Lung (tissue), 12 donors: ENCODE results near the gene GGCT. TPM values are rescaled to one million over a fixed set of nuclear protein-coding genes. Genes with fewer than 3 reads are reported as not detected.
A peak's percentile ranks its signal among the peaks of the same experiment; 100 is the strongest.

ENCODE experiments used
- ATAC-seq: fragments of 200-7000 bp; cut with Tn5 transposase; one replicate; pipeline ENCODE4 v1.9.1; 2020; ENCODE audit warnings: moderate number of reproducible peaks; ENCODE audit not compliant: insufficient read depth, low FRiP score
- DNase-seq, 3 donors: peaks; one replicate each; pipeline ENCODE4 v3.0.0-alpha.2; 2013 to 2017
- H3K27ac ChIP-seq, 2 donors: one replicate each; pipeline ENCODE4 v1.5.1; 2013; ENCODE audit warnings: mild to moderate bottlenecking in 2 of 2, moderate library complexity in 2 of 2, control low read depth in 1 of 2, inconsistent platforms in 1 of 2, low read depth in 1 of 2, low read length in 1 of 2
- H3K27me3 ChIP-seq, 3 donors: one replicate each; pipeline ENCODE4 v1.5.1; 2013; ENCODE audit warnings: low read length in 2 of 3; ENCODE audit not compliant: control insufficient read depth in 3 of 3, insufficient read depth in 3 of 3
- H3K36me3 ChIP-seq, 4 donors: one replicate each; pipeline ENCODE4 v1.5.1; 2013; ENCODE audit warnings: low read length in 4 of 4, mild to moderate bottlenecking in 1 of 4, moderate library complexity in 1 of 4; ENCODE audit not compliant: control insufficient read depth in 4 of 4, insufficient read depth in 4 of 4
- H3K4me1 ChIP-seq, 5 donors: one replicate each; pipeline ENCODE4 v1.5.1; 2013; ENCODE audit warnings: low read length in 5 of 5, mild to moderate bottlenecking in 2 of 5, moderate library complexity in 1 of 5; ENCODE audit not compliant: control insufficient read depth in 5 of 5, insufficient read depth in 5 of 5
- H3K4me3 ChIP-seq: one replicate; pipeline ENCODE4 v1.5.1; 2013; ENCODE audit warnings: mild to moderate bottlenecking, control low read depth, moderate library complexity
- H3K9ac ChIP-seq, 2 donors: one replicate each; pipeline ENCODE4 v1.5.1; 2013; ENCODE audit warnings: low read length in 2 of 2, control low read depth in 1 of 2; ENCODE audit not compliant: insufficient read depth in 1 of 2
- H3K9me3 ChIP-seq, 4 donors: one replicate each; pipeline ENCODE4 v1.5.1; 2013; ENCODE audit warnings: low read length in 3 of 4, mild to moderate bottlenecking in 1 of 4, moderate library complexity in 1 of 4; ENCODE audit not compliant: control insufficient read depth in 4 of 4, insufficient read depth in 3 of 4
- WGBS, 2 donors: extraction: QIAGEN DNeasy Blood & Tissue Kit; methylation state at CpG; one replicate each; pipeline ENCODE4 v1.1.7; 2013; 5-methylcytosine and 5-hydroxymethylcytosine counted together
- polyA plus RNA-seq, 2 donors: library from polyadenylated mRNA; stranded (reverse); fragments of 200-250 nt; gene quantifications; one replicate each; pipeline ENCODE4 v1.2.1, GENCODE V29; 2013
- total RNA-seq, 2 donors: library from RNA; depleted of rRNA in 1 of 2; stranded (reverse); fragments of >200 nt in 1 of 2; gene quantifications; one replicate each; pipeline ENCODE4 v1.2.1, GENCODE V29; 2014 to 2021
- TF ChIP-seq, protein P1 (sequence below): IDR thresholded peaks from 2 replicates; pipeline ENCODE4 v1.5.1; 2012; ENCODE audit warnings: mild to moderate bottlenecking; ENCODE audit errors: control extremely low read depth, extremely low read depth
- donor health status: control.
- donor health status: control.
- donor health status: Bipolar disorder and iron deficiency.
- donor health status: healthy.
- donor health status: DM: yes; HTN: yes; CAD: no.

GGCT gene
- total and polyA plus RNA-seq, 4 donors: 33.1 to 90.1 (median 41.6) TPM

DNA sequence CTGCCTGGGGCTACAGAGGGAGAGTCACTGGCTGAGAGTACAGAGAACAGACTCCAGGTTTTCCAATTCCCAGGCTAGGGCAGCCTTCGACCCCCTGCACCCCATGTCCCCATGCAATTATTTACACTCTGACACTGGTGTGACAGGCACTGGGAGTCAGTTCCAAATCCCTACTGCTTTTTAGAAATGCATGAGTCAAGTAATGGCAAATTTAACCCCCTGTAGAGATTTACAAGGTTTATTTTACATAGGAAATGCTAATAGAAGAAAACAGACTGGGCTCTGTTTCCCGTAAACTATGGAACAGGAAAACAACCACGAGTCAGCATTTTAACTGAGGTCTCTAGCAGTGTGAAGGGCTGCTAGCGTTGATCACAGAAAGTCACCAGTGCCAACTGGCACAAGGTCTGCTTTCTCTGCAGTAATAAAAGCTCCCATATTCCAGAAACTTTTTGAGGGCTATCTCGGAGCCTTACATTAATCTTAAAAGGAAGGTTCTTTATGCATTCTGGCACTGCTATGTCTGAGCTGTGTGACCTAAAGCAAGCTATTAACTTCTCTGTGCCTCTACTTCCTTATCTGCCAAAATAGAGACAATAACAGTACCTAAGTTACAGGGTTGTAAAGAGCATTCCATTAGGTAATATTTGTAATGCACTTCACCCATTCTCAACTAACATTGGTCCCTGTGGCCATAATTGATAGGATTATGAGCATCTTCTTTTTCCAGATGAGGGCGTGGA, 54.2 kb downstream of the GGCT start:
- TF ChIP-seq, protein P1, sequence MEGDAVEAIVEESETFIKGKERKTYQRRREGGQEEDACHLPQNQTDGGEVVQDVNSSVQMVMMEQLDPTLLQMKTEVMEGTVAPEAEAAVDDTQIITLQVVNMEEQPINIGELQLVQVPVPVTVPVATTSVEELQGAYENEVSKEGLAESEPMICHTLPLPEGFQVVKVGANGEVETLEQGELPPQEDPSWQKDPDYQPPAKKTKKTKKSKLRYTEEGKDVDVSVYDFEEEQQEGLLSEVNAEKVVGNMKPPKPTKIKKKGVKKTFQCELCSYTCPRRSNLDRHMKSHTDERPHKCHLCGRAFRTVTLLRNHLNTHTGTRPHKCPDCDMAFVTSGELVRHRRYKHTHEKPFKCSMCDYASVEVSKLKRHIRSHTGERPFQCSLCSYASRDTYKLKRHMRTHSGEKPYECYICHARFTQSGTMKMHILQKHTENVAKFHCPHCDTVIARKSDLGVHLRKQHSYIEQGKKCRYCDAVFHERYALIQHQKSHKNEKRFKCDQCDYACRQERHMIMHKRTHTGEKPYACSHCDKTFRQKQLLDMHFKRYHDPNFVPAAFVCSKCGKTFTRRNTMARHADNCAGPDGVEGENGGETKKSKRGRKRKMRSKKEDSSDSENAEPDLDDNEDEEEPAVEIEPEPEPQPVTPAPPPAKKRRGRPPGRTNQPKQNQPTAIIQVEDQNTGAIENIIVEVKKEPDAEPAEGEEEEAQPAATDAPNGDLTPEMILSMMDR: no peak
- Histone ChIP-seq H3K27me3 (no peaks in the 10 kb centered on the region), H3K27ac (no peak overlapping the region), H3K9ac (no peak overlapping the region), H3K4me3 (no peak overlapping the region), H3K36me3 (peaks cover 21 to 54% (median 31%) of the 10 kb centered on the region in 4 donors), H3K9me3 (no peaks in the 10 kb centered on the region), H3K4me1 (peaks cover 0 to 38% (median 5%) of the 10 kb centered on the region in 5 donors)
- ATAC-seq (no peak), DNase-seq (peak; percentile 72 to 94 (median 88))
- WGBS, 2 donors: 73 to 78% methylated on average over 6 of the region's 6 CpGs

DNA sequence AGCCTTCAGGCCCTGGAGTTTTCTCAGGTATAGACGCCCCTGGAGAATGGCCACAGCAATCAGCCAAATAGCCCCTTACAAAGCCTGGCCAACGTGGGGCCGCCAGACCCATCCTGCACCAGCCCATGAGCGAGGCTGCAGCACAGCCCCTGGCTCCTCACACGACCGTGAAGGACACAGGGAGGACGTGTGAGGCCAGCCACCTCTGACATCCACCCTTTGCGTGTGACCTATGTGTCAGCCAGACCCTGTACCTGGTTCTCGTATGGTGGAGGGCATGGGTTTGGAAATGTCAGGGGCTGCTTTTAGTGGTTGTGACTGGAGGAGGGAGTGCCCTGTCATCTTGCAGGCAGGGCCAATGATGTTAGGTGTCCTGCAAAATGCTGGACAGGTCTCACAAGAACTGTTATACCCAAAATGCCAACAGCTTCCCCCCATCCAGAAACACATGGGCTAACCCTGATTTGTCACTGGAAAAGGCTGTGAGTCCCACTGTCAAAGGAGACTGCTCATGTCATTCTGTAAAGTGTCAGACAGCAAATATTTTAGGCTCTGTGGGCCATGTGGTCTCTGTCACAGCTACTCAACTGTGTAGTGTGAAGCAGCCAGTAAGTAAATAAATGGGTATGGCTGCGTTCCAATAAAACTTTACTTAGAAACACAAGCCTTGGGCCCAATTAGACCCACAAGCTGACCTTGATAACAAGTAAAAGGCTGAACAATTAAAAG, 56.0 kb downstream of the GGCT start:
- peak; percentile 70 to 89 (median 85) for DNase-seq
- 82 to 88% methylated on average over 10 of the region's 10 CpGs for WGBS, 2 donors

DNA sequence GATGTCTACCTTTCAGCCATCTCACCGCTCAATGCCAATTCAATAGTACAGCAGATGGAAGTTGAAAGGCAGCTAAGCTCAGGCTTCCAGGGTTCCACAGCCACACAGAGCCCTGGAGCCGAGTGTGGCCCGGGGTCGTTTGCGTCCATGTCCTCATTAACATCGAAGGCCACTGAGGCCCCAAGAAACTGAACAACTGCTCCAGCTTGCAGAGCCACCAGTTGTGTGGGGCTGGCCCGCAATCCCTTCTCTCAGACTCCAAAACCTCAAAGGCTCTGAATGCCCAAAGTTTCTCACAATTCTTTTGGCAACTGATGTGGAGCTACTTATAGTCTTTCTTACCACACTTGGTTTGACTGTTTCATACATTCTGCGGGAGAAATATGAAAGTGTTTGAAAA, 57.2 kb downstream of the GGCT start:
- Histone ChIP-seq H3K9me3 (no peaks in the 10 kb centered on the region), H3K36me3 (peaks cover 9 to 39% (median 20%) of the 10 kb centered on the region in 4 donors), H3K27ac (no peak overlapping the region), H3K4me1 (peaks cover 0 to 38% (median 0%) of the 10 kb centered on the region in 5 donors), H3K27me3 (no peaks in the 10 kb centered on the region), H3K9ac (no peak overlapping the region), H3K4me3 (no peak overlapping the region)
- TF ChIP-seq, protein P1: no peak
- DNase-seq: no peak
- WGBS, 2 donors: 96 to 97% methylated on average over 8 of the region's 8 CpGs
- ATAC-seq: no peak

More for the DNA sequence above, 56.0 kb downstream of the GGCT start:
- no peak for ATAC-seq
- TF ChIP-seq, protein P1: no peak
- Histone ChIP-seq H3K4me3 (no peak overlapping the region), H3K27ac (peak overlapping the region in 1 of 2 donors; percentile 42), H3K9ac (no peak overlapping the region), H3K36me3 (peaks cover 9 to 45% (median 24%) of the 10 kb centered on the region in 4 donors), H3K4me1 (peaks cover 0 to 38% (median 0%) of the 10 kb centered on the region in 5 donors), H3K9me3 (no peaks in the 10 kb centered on the region), H3K27me3 (no peaks in the 10 kb centered on the region)

Other genes with a start within 250 kb of the GGCT start
- gene ZNRF2, start 220.2 kb downstream of the GGCT start, total RNA-seq: 10 to 100 TPM; 19.0 to 27.6 TPM
- gene ZNRF2, start 220.2 kb downstream of the GGCT start, polyA plus RNA-seq: 10 to 100 TPM in 1 of 2 donors, 1 to 10 TPM in 1; 5.9 to 11.7 TPM
- gene NOD1, start 26.0 kb downstream of the GGCT start, total RNA-seq: 10 to 100 TPM; 22.0 to 46.1 TPM
- 10 to 100 TPM; 11.5 to 21.0 TPM for gene NOD1, start 26.0 kb downstream of the GGCT start, polyA plus RNA-seq
- 100 to 1,000 TPM in 1 of 2 donors, 10 to 100 TPM in 1; 55.5 to 132 TPM for gene GARS1, start 90.0 kb upstream of the GGCT start, total RNA-seq
- gene GARS1, start 90.0 kb upstream of the GGCT start, polyA plus RNA-seq: 10 to 100 TPM; 85.0 to 99.3 TPM
- under 1 TPM in 1 of 2 donors, not detected in 1; 0.20 TPM for gene CRHR2, start 177.6 kb upstream of the GGCT start, total RNA-seq
- under 1 TPM in 1 of 2 donors, not detected in 1; 0.02 TPM for gene CRHR2, start 177.6 kb upstream of the GGCT start, polyA plus RNA-seq
- 100 to 1,000 TPM; 157 to 200 TPM for gene INMT, start 247.3 kb upstream of the GGCT start, total RNA-seq
- 10 to 100 TPM; 88.7 to 97.2 TPM for gene INMT, start 247.3 kb upstream of the GGCT start, polyA plus RNA-seq